Cardiac septum (tissue), 1 donor: ENCODE measurements around the gene ADAMTS12. TPM values are rescaled to one million over a fixed set of nuclear protein-coding genes. Genes with fewer than 3 reads are reported as not detected.

ENCODE experiments used
- DNase-seq: peaks from one replicate; pipeline ENCODE4 v3.0.0-alpha.2; 2020; ENCODE audit warnings: low spot score
- intact Hi-C: fragments of 100-400 bp; cut with DNase I; formaldehyde crosslinking; loops from one replicate; pipeline ENCODE4 v1.14.0; 2022
- total RNA-seq: library from RNA; stranded (reverse); fragmentation: NEBNext Ultra II Directional; extraction: Animal tissue kit (Norgen Biotek cat#: 25700); gene quantifications from one replicate; pipeline ENCODE4 v1.2.1, GENCODE V29; 2021
- donor health status: DM: no; HTN: no; CAD: no.

The ADAMTS12 gene
- total RNA-seq, 1 donor from 2014 or later: 2.8 TPM

DNA sequence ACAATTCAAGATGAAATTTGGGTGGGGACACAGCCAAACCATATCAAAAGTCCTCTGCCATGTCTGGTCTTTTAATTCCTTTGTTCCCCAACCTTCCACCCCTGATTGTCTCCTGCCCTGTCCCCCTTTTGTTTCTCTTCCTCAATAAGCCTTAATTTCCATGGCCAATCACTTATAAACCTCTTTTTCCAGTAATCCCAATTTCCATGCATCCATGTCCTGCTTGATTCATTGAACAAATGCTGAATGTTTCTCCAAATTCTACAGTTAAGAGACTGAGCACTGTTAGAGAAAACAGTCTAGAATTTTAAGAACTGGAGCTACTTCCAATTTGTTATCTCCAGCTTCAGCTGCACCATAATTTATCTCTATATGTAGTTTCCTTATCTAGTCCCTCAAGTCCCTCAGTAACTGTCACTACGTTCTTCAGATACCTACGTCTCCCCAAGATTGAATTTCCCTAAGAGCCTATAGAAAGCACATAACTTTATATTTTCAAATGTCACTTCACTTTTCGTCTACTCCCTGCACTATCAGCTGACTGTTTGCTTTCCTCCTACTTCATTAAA, 416.8 kb downstream of the ADAMTS12 start:
- intact Hi-C loops: no loop called here
- DNase-seq: no peak

DNA sequence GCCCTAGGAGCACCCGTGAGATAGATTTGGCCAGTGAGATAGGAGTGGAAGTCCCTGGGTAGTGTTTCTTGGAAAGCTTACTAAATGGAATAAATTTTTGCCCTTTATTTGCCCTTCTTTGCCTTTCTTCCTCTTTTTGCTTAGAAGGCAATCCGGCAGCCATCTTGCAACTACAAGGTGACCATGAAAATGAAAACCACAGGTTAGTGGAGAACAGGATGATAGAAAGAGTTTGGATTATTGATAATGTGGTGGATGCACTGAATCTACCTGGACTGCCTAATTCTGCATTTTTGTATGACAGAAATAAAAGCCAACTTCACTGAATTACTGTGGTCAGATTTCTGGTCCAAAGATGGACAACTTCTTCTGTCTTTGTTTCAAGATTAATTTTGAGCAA, 417.8 kb downstream of the ADAMTS12 start:
- intact Hi-C loops: no loop called here
- DNase-seq: no peak

Other genes starting within 250 kb of the ADAMTS12 start
- not detected for gene RXFP3, start 44.4 kb upstream of the ADAMTS12 start, total RNA-seq
- 0.16 TPM for gene SLC45A2, start 92.7 kb upstream of the ADAMTS12 start, total RNA-seq
- gene AMACR, start 116.1 kb upstream of the ADAMTS12 start, total RNA-seq: 7.9 TPM
- gene C1QTNF3, start 151.2 kb upstream of the ADAMTS12 start, total RNA-seq: 2.8 TPM